ENCODE data around the gene VPS4B.

Gene VPS4B

DNA sequence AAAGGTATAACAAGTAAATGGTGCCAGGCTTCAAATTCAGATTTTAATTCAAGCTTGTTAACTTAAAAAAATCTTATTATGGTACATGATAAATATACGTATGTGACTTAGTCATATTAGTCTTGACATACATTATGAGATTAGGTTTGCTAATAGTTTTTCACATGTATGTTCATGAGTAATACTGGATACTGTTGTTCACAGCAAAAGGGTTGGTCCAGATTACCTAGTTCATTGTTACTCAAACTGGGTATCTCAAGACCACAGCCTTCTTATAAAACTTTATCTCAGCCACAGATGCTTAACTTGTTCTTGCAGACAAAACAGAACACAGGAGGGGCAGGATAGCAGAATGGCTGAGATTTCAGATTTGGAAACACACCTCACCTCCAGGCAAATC, 26.8 kb downstream of the VPS4B start:
- no peak for DNase-seq
- Histone ChIP-seq H3K4me1 (no peaks in the 10 kb centered on the region), H3K27me3 (no peaks in the 10 kb centered on the region), H3K36me3 (no peaks in the 10 kb centered on the region), H3K4me3 (ENCODE audit: low read depth, low read length) (no peak overlapping the region), H3K9me3 (no peaks in the 10 kb centered on the region)
- TF ChIP-seq CTCF (IDR thresholded peaks at IDR 0.05; ENCODE audit: low read depth, low read length), result no peak

- H3K4me3 ChIP-seq (ENCODE audit: low read depth, low read length), result no peak overlapping the region
- no peaks in the 10 kb centered on the region for H3K4me1 ChIP-seq
- TF ChIP-seq CTCF (IDR thresholded peaks at IDR 0.05; ENCODE audit: low read depth, low read length), result no peak
- H3K9me3 ChIP-seq, result no peaks in the 10 kb centered on the region
- no peaks in the 10 kb centered on the region for H3K27me3 ChIP-seq
- no peak for DNase-seq
- no peaks in the 10 kb centered on the region for H3K36me3 ChIP-seq
These were observed 27.3 kb downstream of the VPS4B start for GRCh38 chr18:63394954-63395353.

- Histone ChIP-seq H3K27me3 (no peaks in the 10 kb centered on the region), H3K36me3 (no peaks in the 10 kb centered on the region), H3K9me3 (no peaks in the 10 kb centered on the region), H3K4me3 (ENCODE audit: low read depth, low read length) (no peak overlapping the region), H3K4me1 (no peaks in the 10 kb centered on the region)
- no peak for DNase-seq
- no peak for TF ChIP-seq CTCF (IDR thresholded peaks at IDR 0.05; ENCODE audit: low read depth, low read length)
These were observed 34.4 kb downstream of the VPS4B start for GRCh38 chr18:63387861-63388260.

GRCh38 chr18:63382843-63383242, 39.4 kb downstream of the VPS4B start:
- TF ChIP-seq CTCF (IDR thresholded peaks at IDR 0.05; ENCODE audit: low read depth, low read length), result no peak
- H3K36me3 ChIP-seq, result no peaks in the 10 kb centered on the region
- DNase-seq, result no peak

GRCh38 chr18:63379639-63379962, 42.7 kb downstream of the VPS4B start:
- Histone ChIP-seq H3K4me3 (ENCODE audit: low read depth, low read length) (no peak overlapping the region), H3K36me3 (no peaks in the 10 kb centered on the region), H3K9me3 (no peaks in the 10 kb centered on the region), H3K4me1 (no peaks in the 10 kb centered on the region), H3K27me3 (no peaks in the 10 kb centered on the region)
- no peak for DNase-seq
- no peak for TF ChIP-seq CTCF (IDR thresholded peaks at IDR 0.05; ENCODE audit: low read depth, low read length)

More at GRCh38 chr18:63382843-63383242, 39.4 kb downstream of the VPS4B start:
- Histone ChIP-seq H3K9me3 (no peaks in the 10 kb centered on the region), H3K4me3 (ENCODE audit: low read depth, low read length) (no peak overlapping the region), H3K4me1 (no peaks in the 10 kb centered on the region), H3K27me3 (no peaks in the 10 kb centered on the region)

- no peaks in the 10 kb centered on the region for H3K4me1 ChIP-seq
- DNase-seq, result no peak
- H3K4me3 ChIP-seq (ENCODE audit: low read depth, low read length), result no peak overlapping the region
- no peaks in the 10 kb centered on the region for H3K36me3 ChIP-seq
- H3K9me3 ChIP-seq, result no peaks in the 10 kb centered on the region
- H3K27me3 ChIP-seq, result no peaks in the 10 kb centered on the region
- no peak for TF ChIP-seq CTCF (IDR thresholded peaks at IDR 0.05; ENCODE audit: low read depth, low read length)
These were observed 43.2 kb downstream of the VPS4B start for GRCh38 chr18:63378919-63379638.

Measured in BE2C (cell line).